BJ (cell line): ENCODE data around the gene RBBP8NL. TPM values are rescaled to one million over a fixed set of nuclear protein-coding genes. Genes with fewer than 3 reads are reported as not detected.

Experiments used
- CTCF ChIA-PET: fragments of 350-600 bp; formaldehyde crosslinking; extraction: SDS; loops from one replicate; lab custom pipeline; 2021; ENCODE audit warnings: antibody characterized with exemption, inconsistent platforms; lab: Yijun Ruan, JAX
- POLR2A ChIA-PET: fragments of 300-600 bp; sonication (Branson Sonifier 250); formaldehyde crosslinking; extraction: SDS; loops from one replicate; lab custom pipeline; 2021; ENCODE audit warnings: antibody characterized with exemption; lab: Charles Lee
- DNase-seq: peaks from one replicate; pipeline ENCODE4 v3.0.0-alpha.2; 2011; ENCODE audit warnings: low read depth
- H3K27me3 ChIP-seq: 2 replicates; pipeline ENCODE4 v1.6.0; 2011; ENCODE audit warnings: low read length; ENCODE audit not compliant: control insufficient read depth, insufficient read depth
- H3K36me3 ChIP-seq: 2 replicates; pipeline ENCODE4 v1.5.1; 2011; ENCODE audit warnings: low read length; ENCODE audit not compliant: control insufficient read depth, insufficient read depth
- H3K4me3 ChIP-seq: 2 replicates; pipeline ENCODE4 v1.5.1; 2011; ENCODE audit warnings: low read depth, mild to moderate bottlenecking, control low read depth, low read length
- polyA plus RNA-seq: library from polyadenylated mRNA; depleted of rRNA; stranded (reverse); fragments of >200 nt; gene quantifications from 2 replicates; pipeline ENCODE4 v1.2.3, GENCODE V29; 2011
- TF ChIP-seq, protein P1 (sequence below): IDR thresholded peaks from 2 replicates; pipeline ENCODE4 v1.5.1; 2011; ENCODE audit warnings: low read depth, mild to moderate bottlenecking, control low read depth, inconsistent platforms, low read length, moderate library complexity; ENCODE audit not compliant: insufficient read depth

The RBBP8NL gene
- polyA plus RNA-seq, 1 experiment: not detected

GRCh38 chr20:62446888-62447869 is 19.8 kb upstream of the RBBP8NL start:
- no peak for DNase-seq
- no peak overlapping the region for H3K4me3 ChIP-seq
- CTCF ChIA-PET: no interaction called here
- H3K36me3 ChIP-seq: no peaks in the 10 kb centered on the region
- TF ChIP-seq, protein P1, sequence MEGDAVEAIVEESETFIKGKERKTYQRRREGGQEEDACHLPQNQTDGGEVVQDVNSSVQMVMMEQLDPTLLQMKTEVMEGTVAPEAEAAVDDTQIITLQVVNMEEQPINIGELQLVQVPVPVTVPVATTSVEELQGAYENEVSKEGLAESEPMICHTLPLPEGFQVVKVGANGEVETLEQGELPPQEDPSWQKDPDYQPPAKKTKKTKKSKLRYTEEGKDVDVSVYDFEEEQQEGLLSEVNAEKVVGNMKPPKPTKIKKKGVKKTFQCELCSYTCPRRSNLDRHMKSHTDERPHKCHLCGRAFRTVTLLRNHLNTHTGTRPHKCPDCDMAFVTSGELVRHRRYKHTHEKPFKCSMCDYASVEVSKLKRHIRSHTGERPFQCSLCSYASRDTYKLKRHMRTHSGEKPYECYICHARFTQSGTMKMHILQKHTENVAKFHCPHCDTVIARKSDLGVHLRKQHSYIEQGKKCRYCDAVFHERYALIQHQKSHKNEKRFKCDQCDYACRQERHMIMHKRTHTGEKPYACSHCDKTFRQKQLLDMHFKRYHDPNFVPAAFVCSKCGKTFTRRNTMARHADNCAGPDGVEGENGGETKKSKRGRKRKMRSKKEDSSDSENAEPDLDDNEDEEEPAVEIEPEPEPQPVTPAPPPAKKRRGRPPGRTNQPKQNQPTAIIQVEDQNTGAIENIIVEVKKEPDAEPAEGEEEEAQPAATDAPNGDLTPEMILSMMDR: no peak
- no peaks in the 10 kb centered on the region; the same call in 1 of the 2 replicates for H3K27me3 ChIP-seq
- POLR2A ChIA-PET: no interaction called here

DNA sequence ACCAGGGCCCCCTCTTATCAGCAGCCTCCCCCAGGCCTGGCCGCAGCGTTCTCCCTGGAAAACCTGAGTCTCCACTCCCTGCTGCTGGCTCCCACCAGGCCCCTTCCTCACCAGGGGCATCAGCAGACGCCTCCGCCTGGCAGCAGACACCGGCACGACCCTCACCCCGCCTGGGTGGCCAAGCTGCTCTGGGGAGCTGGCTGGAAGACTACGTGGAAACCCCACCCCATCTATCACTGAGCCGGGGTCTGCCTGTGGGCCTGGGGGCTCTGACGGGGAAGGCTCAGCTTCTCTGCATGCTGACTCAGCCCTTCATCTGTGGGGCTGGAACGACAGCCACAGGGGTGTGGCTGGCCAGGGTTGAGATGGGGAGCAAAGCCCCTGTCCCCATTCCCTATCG is 19.1 kb upstream of the RBBP8NL start:
- POLR2A ChIA-PET: no interaction called here
- CTCF ChIA-PET: no interaction called here
- H3K4me3 ChIP-seq: no peak overlapping the region
- H3K27me3 ChIP-seq: no peaks in the 10 kb centered on the region; the same call in none of the 2 replicates
- H3K36me3 ChIP-seq: no peaks in the 10 kb centered on the region
- TF ChIP-seq, protein P1: no peak
- no peak for DNase-seq

GRCh38 chr20:62445553-62446340 is 18.4 kb upstream of the RBBP8NL start:
- DNase-seq: no peak
- ChIA-PET CTCF (no interaction called here), POLR2A (no interaction called here)
- H3K4me3 ChIP-seq: no peak overlapping the region
- H3K27me3 ChIP-seq: no peaks in the 10 kb centered on the region; the same call in none of the 2 replicates
- no peaks in the 10 kb centered on the region for H3K36me3 ChIP-seq
- TF ChIP-seq, protein P1: no peak

- no peak for DNase-seq
- TF ChIP-seq, protein P1: no peak
- Histone ChIP-seq H3K4me3 (no peak overlapping the region), H3K27me3 (peaks cover 3% of the 10 kb centered on the region), H3K36me3 (no peaks in the 10 kb centered on the region)
- CTCF ChIA-PET: no interaction called here
- POLR2A ChIA-PET: no interaction called here
These were observed 16.9 kb upstream of the RBBP8NL start for GRCh38 chr20:62444286-62444685.

DNA sequence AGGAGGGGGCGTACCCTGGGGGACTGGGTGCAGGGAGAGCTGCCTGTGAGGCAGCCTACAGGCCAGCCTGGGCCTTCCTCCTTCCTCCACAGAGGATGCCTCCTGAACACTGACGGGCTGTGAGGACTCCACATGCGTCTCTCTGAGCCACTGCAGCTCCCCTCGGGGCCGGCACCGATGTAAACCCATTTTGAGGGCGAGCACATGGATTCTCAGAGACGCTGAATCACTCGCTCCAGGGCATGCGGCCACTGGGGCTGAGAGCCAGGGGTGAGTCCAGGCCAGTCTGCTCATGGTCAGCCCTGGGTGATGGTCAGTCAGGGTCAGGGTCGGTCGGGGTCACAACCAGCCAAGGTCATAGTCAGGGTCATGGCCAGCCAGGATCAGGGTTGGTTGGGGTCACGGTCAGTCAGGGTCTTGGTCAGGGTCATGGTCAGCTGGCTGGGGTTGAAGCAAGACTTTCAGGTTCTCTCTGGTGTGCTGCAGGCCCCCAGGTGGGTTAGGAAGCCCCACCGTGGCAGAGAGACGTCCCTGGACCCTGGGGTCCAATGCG is 14.7 kb upstream of the RBBP8NL start:
- Histone ChIP-seq H3K4me3 (no peak overlapping the region), H3K27me3 (peaks cover 4% of the 10 kb centered on the region), H3K36me3 (no peaks in the 10 kb centered on the region)
- TF ChIP-seq, protein P1: no peak
- no peak for DNase-seq
- CTCF ChIA-PET: interaction anchor here (1.1 kb wide), 1 partner anchor 60 kb away, joined by 3 read pairs; no protein-coding TSS in a partner anchor
- POLR2A ChIA-PET: no interaction called here
